ENCODE results near the gene AOX1. TPM values are rescaled to one million over a fixed set of nuclear protein-coding genes. Genes with fewer than 3 reads are reported as not detected.

Gene AOX1
- total RNA-seq, 1 experiment from 2014 or later: 0.71 TPM

DNA sequence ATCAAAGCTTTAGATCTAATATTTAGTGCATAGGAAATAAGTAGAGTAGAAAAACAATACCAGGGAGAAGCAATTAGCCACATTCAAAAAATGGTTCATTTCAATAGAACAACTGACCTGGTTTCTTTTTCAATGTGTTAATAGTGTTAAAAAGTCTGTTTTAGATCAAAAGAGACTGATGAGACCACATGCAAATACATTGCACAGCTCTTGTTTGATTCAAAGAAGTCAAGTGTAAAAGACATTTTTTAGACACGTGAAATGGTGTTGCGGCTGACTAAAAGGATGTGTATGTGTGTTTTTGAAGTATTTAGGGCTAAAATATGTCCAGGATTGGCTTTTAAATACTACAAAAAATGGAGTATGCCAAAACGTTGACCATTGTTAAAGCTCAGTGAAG, 1.2 kb upstream of the AOX1 start:
- Histone ChIP-seq H3K27ac (ENCODE audit: low read depth, low read length) (no peak overlapping the region), H3K9me2 (ENCODE audit: insufficient read depth) (no peaks in the 10 kb centered on the region), H3K9ac (ENCODE audit: low read length) (no peak overlapping the region), H3K79me2 (ENCODE audit: insufficient read depth, low read length) (no peaks in the 10 kb centered on the region), H4K20me1 (ENCODE audit: insufficient read depth) (no peaks in the 10 kb centered on the region), H3K4me1 (ENCODE audit: control insufficient read depth in 1 of 2, insufficient read depth in 2 of 2, low read length in 2 of 2) (no peaks in the 10 kb centered on the region), H3K36me3 (ENCODE audit: control insufficient read depth in 1 of 2, insufficient read depth in 2 of 2, low read length in 2 of 2) (no peaks in the 10 kb centered on the region), H3K9me3 (ENCODE audit: control insufficient read depth in 1 of 2, insufficient read depth in 1 of 2, low read depth in 1 of 2, low read length in 2 of 2) (no peaks in the 10 kb centered on the region), H3K4me2 (ENCODE audit: low read length) (no peak overlapping the region), H2AFZ (ENCODE audit: low read depth, low read length, poor library complexity, severe bottlenecking) (no peak overlapping the region), H3K4me3 (replicated peaks in 1 of 2; ENCODE audit: low read depth in 1 of 2, low read length in 2 of 2) (no peak overlapping the region), H3K27me3 (ENCODE audit: insufficient read depth, low read length) (no peaks in the 10 kb centered on the region)
- DNase-seq (ENCODE audit: low read depth, low spot score): no peak
- ChIA-PET RAD21 (ENCODE audit: low non-redundant PET in 1 of 2, low total read pairs in 2 of 2, uncharacterized antibody in 2 of 2, unreplicated experiment in 2 of 2) (no interaction called here), CTCF (no interaction called here), POLR2A (no interaction called here)
- ATAC-seq: no peak
- TF ChIP-seq EGR1 (IDR thresholded peaks at IDR 0.05; ENCODE audit: low read depth): no peak
- no peak for TF ChIP-seq RAD21 (IDR thresholded peaks at IDR 0.05; ENCODE audit: low read depth)
- no peak for TF ChIP-seq EZH2phosphoT487 (IDR thresholded peaks at IDR 0.05; ENCODE audit: borderline replicate concordance)
- TF ChIP-seq TCF7L2 (IDR thresholded peaks at IDR 0.05; ENCODE audit: borderline replicate concordance, extremely low read depth, insufficient read depth, insufficient read length): no peak
- TF ChIP-seq ZFX (IDR thresholded peaks at IDR 0.05): no peak
- TF ChIP-seq POLR2A (IDR thresholded peaks at IDR 0.05; ENCODE audit: borderline replicate concordance, extremely low read depth, insufficient read depth, insufficient read length): no peak
- TF ChIP-seq, protein P1, sequence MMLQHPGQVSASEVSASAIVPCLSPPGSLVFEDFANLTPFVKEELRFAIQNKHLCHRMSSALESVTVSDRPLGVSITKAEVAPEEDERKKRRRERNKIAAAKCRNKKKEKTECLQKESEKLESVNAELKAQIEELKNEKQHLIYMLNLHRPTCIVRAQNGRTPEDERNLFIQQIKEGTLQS (IDR thresholded peaks at IDR 0.05): no peak
- TF ChIP-seq, protein P2, sequence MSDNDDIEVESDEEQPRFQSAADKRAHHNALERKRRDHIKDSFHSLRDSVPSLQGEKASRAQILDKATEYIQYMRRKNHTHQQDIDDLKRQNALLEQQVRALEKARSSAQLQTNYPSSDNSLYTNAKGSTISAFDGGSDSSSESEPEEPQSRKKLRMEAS (IDR thresholded peaks at IDR 0.05): no peak
- TF ChIP-seq, protein P3, sequence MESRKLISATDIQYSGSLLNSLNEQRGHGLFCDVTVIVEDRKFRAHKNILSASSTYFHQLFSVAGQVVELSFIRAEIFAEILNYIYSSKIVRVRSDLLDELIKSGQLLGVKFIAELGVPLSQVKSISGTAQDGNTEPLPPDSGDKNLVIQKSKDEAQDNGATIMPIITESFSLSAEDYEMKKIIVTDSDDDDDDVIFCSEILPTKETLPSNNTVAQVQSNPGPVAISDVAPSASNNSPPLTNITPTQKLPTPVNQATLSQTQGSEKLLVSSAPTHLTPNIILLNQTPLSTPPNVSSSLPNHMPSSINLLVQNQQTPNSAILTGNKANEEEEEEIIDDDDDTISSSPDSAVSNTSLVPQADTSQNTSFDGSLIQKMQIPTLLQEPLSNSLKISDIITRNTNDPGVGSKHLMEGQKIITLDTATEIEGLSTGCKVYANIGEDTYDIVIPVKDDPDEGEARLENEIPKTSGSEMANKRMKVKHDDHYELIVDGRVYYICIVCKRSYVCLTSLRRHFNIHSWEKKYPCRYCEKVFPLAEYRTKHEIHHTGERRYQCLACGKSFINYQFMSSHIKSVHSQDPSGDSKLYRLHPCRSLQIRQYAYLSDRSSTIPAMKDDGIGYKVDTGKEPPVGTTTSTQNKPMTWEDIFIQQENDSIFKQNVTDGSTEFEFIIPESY (IDR thresholded peaks at IDR 0.05; ENCODE audit: extremely low read depth, insufficient replicate concordance, low read length): no peak
- TF ChIP-seq ZNF274 (IDR thresholded peaks at IDR 0.05; ENCODE audit: low read depth, low read length): no peak
- intact Hi-C loops (cut with micrococcal nuclease): no loop called here
- BruUV-seq (replicated peaks): no TSS peak
